NK-92 (cell line): ENCODE measurements around the gene POMP.

Experiments
- DNase-seq: peaks from one replicate; lab custom pipeline; 2025; ENCODE audit not compliant: unreplicated experiment; lab: John Stamatoyannopoulos, UW

The POMP gene

GRCh38 chr13:28658796-28659620, at the start of gene POMP:
POMP (plus strand) TSS chr13:28659130; CDS start chr13:28659185, 55 bp downstream.
- peak; percentile 55 for DNase-seq

- DNase-seq = no peak
Observed at GRCh38 chr13:28609381-28609780, 49.5 kb upstream of the POMP start.

- DNase-seq = no peak
Observed at GRCh38 chr13:28609926-28610325, 49.0 kb upstream of the POMP start.

- no peak for DNase-seq
Observed at GRCh38 chr13:28610996-28611395, 47.9 kb upstream of the POMP start.

- DNase-seq = no peak
Observed at GRCh38 chr13:28611654-28612131, 47.2 kb upstream of the POMP start.

- no peak for DNase-seq
Observed at GRCh38 chr13:28613562-28613961, 45.4 kb upstream of the POMP start.

- no peak for DNase-seq
Observed at GRCh38 chr13:28615916-28616446, 42.9 kb upstream of the POMP start.

GRCh38 chr13:28618230-28618994, 40.5 kb upstream of the POMP start:
- no peak for DNase-seq

GRCh38 chr13:28620011-28620830, 38.7 kb upstream of the POMP start:
- DNase-seq = no peak

- no peak for DNase-seq
Observed at GRCh38 chr13:28621449-28621848, 37.5 kb upstream of the POMP start.

- no peak for DNase-seq
Observed at GRCh38 chr13:28622286-28622685, 36.6 kb upstream of the POMP start.

GRCh38 chr13:28623782-28624706, 34.9 kb upstream of the POMP start:
- no peak for DNase-seq

- no peak for DNase-seq
Observed at GRCh38 chr13:28624707-28625432, 34.1 kb upstream of the POMP start.

- DNase-seq = no peak
Observed at GRCh38 chr13:28626266-28626665, 32.7 kb upstream of the POMP start.

- DNase-seq = no peak
Observed at GRCh38 chr13:28628241-28628640, 30.7 kb upstream of the POMP start.

- DNase-seq = no peak
Observed at GRCh38 chr13:28630869-28631268, 28.1 kb upstream of the POMP start.

GRCh38 chr13:28631801-28632200, 27.1 kb upstream of the POMP start:
- DNase-seq = no peak

- DNase-seq = no peak
Observed at GRCh38 chr13:28636069-28636468, 22.9 kb upstream of the POMP start.

GRCh38 chr13:28636677-28637317, 22.1 kb upstream of the POMP start:
- DNase-seq = no peak
